SK-N-SH treated with all-trans-retinoic acid at 6 μM for 48 hours (cell line): Measurements from ENCODE around the gene AEN.

Experiments
- ATAC-seq: fragments of 200-7000 bp; cut with Tn5 transposase; 3 replicates; pipeline ENCODE4 v1.9.1; 2020; ENCODE audit warnings: mild to moderate bottlenecking, moderate library complexity
- ARNTL ChIP-seq: fragments of 450-650 bp; formaldehyde crosslinking; IDR thresholded peaks from 2 replicates; pipeline ENCODE4 v1.5.0; 2020; ENCODE audit warnings: low read depth, mild to moderate bottlenecking, moderate library complexity, borderline replicate concordance
- CREB5 ChIP-seq: fragments of 250-450 bp; sonication (Bioruptor Pico); IDR thresholded peaks from 2 replicates; pipeline ENCODE4 v1.5.1; 2020; ENCODE audit warnings: low read depth, mild to moderate bottlenecking, moderate library complexity
- CSDC2 ChIP-seq: fragments of 250-450 bp; sonication (Bioruptor Pico); IDR thresholded peaks from 2 replicates; pipeline ENCODE4 v1.5.0; 2020; ENCODE audit warnings: mild to moderate bottlenecking, moderate library complexity
- CSRNP3 ChIP-seq: fragments of 250-450 bp; sonication (Bioruptor Pico); IDR thresholded peaks from 2 replicates; pipeline ENCODE4 v1.5.1; 2021; ENCODE audit warnings: mild to moderate bottlenecking, moderate library complexity
- ESRRG ChIP-seq: fragments of 250-450 bp; sonication (Bioruptor Pico); IDR thresholded peaks from 2 replicates; pipeline ENCODE4 v1.6.1; 2021; ENCODE audit warnings: mild to moderate bottlenecking
- GLIS3 ChIP-seq: fragments of 250-450 bp; sonication (Bioruptor Pico); IDR thresholded peaks from 2 replicates; pipeline ENCODE4 v1.5.0; 2020; ENCODE audit warnings: mild to moderate bottlenecking, moderate library complexity
- ISL1 ChIP-seq: fragments of 250-450 bp; sonication (Bioruptor Pico); IDR thresholded peaks from 2 replicates; pipeline ENCODE4 v2.1.2; 2022; ENCODE audit warnings: mild to moderate bottlenecking, moderate library complexity
- OSR1 ChIP-seq: fragments of 250-450 bp; sonication (Bioruptor Pico); IDR thresholded peaks from 2 replicates; pipeline ENCODE4 v1.8.0; 2022; ENCODE audit warnings: moderate library complexity, mild to moderate bottlenecking, inconsistent platforms
- PATZ1 ChIP-seq: fragments of 250-450 bp; sonication (Bioruptor Pico); IDR thresholded peaks from 2 replicates; pipeline ENCODE4 v1.8.0; 2020; ENCODE audit warnings: mild to moderate bottlenecking, moderate library complexity, borderline replicate concordance
- POU6F1 ChIP-seq: fragments of 250-450 bp; sonication (Bioruptor Pico); IDR thresholded peaks from 2 replicates; pipeline ENCODE4 v1.8.0; 2021; ENCODE audit warnings: low read depth, mild to moderate bottlenecking, moderate library complexity, borderline replicate concordance
- PPARA ChIP-seq: fragments of 250-450 bp; sonication (Bioruptor Pico); IDR thresholded peaks from 2 replicates; pipeline ENCODE4 v1.5.0; 2020; ENCODE audit warnings: mild to moderate bottlenecking, borderline replicate concordance
- RARB ChIP-seq: fragments of 250-450 bp; sonication (Bioruptor Pico); IDR thresholded peaks from 2 replicates; pipeline ENCODE4 v1.8.0; 2021; ENCODE audit warnings: mild to moderate bottlenecking, moderate library complexity
- SNAI2 ChIP-seq: fragments of 250-450 bp; sonication (Bioruptor Pico); IDR thresholded peaks from 2 replicates; pipeline ENCODE4 v1.5.0; 2020; ENCODE audit warnings: mild to moderate bottlenecking, moderate library complexity
- TSHZ2 ChIP-seq: fragments of 250-450 bp; sonication (Bioruptor Pico); IDR thresholded peaks from 2 replicates; pipeline ENCODE4 v1.5.0; 2020; ENCODE audit warnings: mild to moderate bottlenecking, moderate library complexity
- ZC3H10 ChIP-seq: fragments of 250-450 bp; sonication (Bioruptor Pico); IDR thresholded peaks from 2 replicates; pipeline ENCODE4 v1.5.1; 2021; ENCODE audit warnings: mild to moderate bottlenecking, moderate library complexity
- ZFP3 ChIP-seq: fragments of 250-450 bp; sonication (Bioruptor Pico); IDR thresholded peaks from 2 replicates; pipeline ENCODE4 v1.5.0; 2020; ENCODE audit warnings: mild to moderate bottlenecking, moderate library complexity
- ZFP30 ChIP-seq: fragments of 450-650 bp; formaldehyde crosslinking; IDR thresholded peaks from 2 replicates; pipeline ENCODE4 v1.5.0; 2022; ENCODE audit warnings: mild to moderate bottlenecking, moderate library complexity
- ZNF565 ChIP-seq: fragments of 450-650 bp; formaldehyde crosslinking; conservative IDR thresholded peaks from 2 replicates; pipeline ENCODE4 v1.5.0; 2020; ENCODE audit warnings: low read depth, mild to moderate bottlenecking, moderate library complexity
- ZNF70 ChIP-seq: fragments of 450-650 bp; formaldehyde crosslinking; IDR thresholded peaks from 2 replicates; pipeline ENCODE4 v1.5.0; 2020; ENCODE audit warnings: mild to moderate bottlenecking, moderate library complexity
- ZNF8 ChIP-seq: fragments of 450-650 bp; formaldehyde crosslinking; IDR thresholded peaks from 2 replicates; pipeline ENCODE4 v1.5.0; 2020; ENCODE audit warnings: mild to moderate bottlenecking, moderate library complexity

The AEN gene

GRCh38 chr15:88653200-88654064 is 32.3 kb downstream of the AEN start:
- peak; percentile 65; the same call in 1 of the 2 replicates for TF ChIP-seq ZNF70 (CRISPR knock-in tag)
- TF ChIP-seq ESRRG (CRISPR knock-in tag), result no peak
- no peak for ATAC-seq

- ATAC-seq, result no peak
- TF ChIP-seq ZNF70 (CRISPR knock-in tag) (no peak), ESRRG (CRISPR knock-in tag) (no peak), OSR1 (CRISPR knock-in tag) (no peak), RARB (CRISPR knock-in tag) (no peak), SNAI2 (CRISPR knock-in tag) (no peak), ZNF565 (CRISPR knock-in tag) (no peak), ISL1 (CRISPR knock-in tag) (no peak), POU6F1 (CRISPR knock-in tag) (no peak), CSRNP3 (CRISPR knock-in tag) (no peak), ZC3H10 (no peak), ZFP30 (CRISPR knock-in tag) (no peak), ZFP3 (no peak), ARNTL (CRISPR knock-in tag) (no peak), CSDC2 (CRISPR knock-in tag) (no peak), TSHZ2 (CRISPR knock-in tag) (no peak), GLIS3 (CRISPR knock-in tag) (no peak), PPARA (CRISPR knock-in tag) (no peak), ZNF8 (no peak), PATZ1 (CRISPR knock-in tag) (no peak)
Observed at GRCh38 chr15:88654430-88655102, 33.4 kb downstream of the AEN start.

GRCh38 chr15:88655103-88655553 is 34.0 kb downstream of the AEN start:
- TF ChIP-seq ZNF70 (CRISPR knock-in tag) (no peak), CREB5 (CRISPR knock-in tag) (no peak), ZFP30 (CRISPR knock-in tag) (no peak), PATZ1 (CRISPR knock-in tag) (no peak), ISL1 (CRISPR knock-in tag) (no peak), ZNF8 (no peak)
- no peak for ATAC-seq
